Measurements from ENCODE around the gene RAPSN. TPM values are rescaled to one million over a fixed set of nuclear protein-coding genes. Genes with fewer than 3 reads are reported as not detected.

RAPSN gene
- total and polyA plus RNA-seq, 2 donors (not counting 3 experiments of a cell fraction or from before 2014, with no cell fraction given) = 0.18 to 1.6 TPM

DNA sequence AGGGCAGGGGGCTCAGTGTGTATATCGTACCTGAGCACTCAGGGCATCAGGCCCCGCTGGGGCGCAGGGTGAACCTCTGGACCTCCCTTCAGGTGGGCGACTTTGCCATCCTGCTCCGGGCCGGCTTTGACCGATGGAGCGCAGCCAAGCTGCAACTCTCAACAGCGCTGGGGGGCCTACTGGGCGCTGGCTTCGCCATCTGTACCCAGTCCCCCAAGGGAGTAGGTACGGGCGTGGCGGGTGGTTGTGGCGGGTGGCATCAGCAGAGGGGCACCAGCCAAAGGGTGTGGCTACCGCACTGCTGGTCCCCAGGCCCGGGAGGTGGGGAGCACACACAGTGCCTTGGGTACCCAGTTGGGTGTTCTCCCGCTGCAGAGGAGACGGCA, 34.3 kb downstream of the RAPSN start:
- Histone ChIP-seq H3K9me3 (replicated peaks; ENCODE audit: control insufficient read depth, insufficient read depth, low read length) (no peaks in the 10 kb centered on the region), H3K9ac (replicated peaks; ENCODE audit: extremely low read depth, insufficient read depth, low read length) (no peak overlapping the region), H3K4me2 (ENCODE audit: insufficient read depth, low read length) (no peak overlapping the region), H2AFZ (ENCODE audit: low read depth, low read length) (no peak overlapping the region), H3K9me1 (replicated peaks; ENCODE audit: control insufficient read depth, extremely low read depth, insufficient read depth, low read length) (no peaks in the 10 kb centered on the region), H3K4me1 (ENCODE audit: control insufficient read depth, extremely low read depth, insufficient read depth, low read length) (peaks cover 29% of the 10 kb centered on the region), H3K4me3 (replicated peaks in 1 of 3; ENCODE audit: insufficient read depth in 1 of 3, low read depth in 1 of 3, low read length in 3 of 3) (no peak overlapping the region), H4K20me1 (replicated peaks; ENCODE audit: control insufficient read depth, extremely low read depth, insufficient read depth, low read length) (no peaks in the 10 kb centered on the region), H3K36me3 (ENCODE audit: control insufficient read depth in 2 of 2, extremely low read depth in 1 of 2, insufficient read depth in 2 of 2, low read length in 2 of 2) (peaks cover 12 to 51% of the 10 kb centered on the region in 2 experiments), H3K79me2 (ENCODE audit: control insufficient read depth, insufficient read depth, low read length) (peaks cover 16% of the 10 kb centered on the region), H3K27me3 (ENCODE audit: control insufficient read depth in 2 of 2, insufficient read depth in 2 of 2, low read length in 2 of 2) (no peaks in the 10 kb centered on the region), H3K27ac (ENCODE audit: insufficient read depth, low read depth, low read length) (no peak overlapping the region)
- FAIRE-seq = no peak
- DNase-seq (ENCODE audit: low read depth, low spot score) = no peak
- dilution Hi-C loops (cut with MboI; ENCODE audit: extremely low pct_ligation_motif_present, low sequenced_read_pairs) = no loop called here
- no TSS peak for BruUV-seq (replicated peaks)
- CTCF ChIA-PET = no interaction called here
- intact Hi-C loops (cut with micrococcal nuclease) = loop anchor here (10.0 kb wide), 1 partner anchor 440 kb away; no protein-coding TSS in a partner anchor
- POLR2A ChIA-PET = no interaction called here
- no peak for TF ChIP-seq GATA2 (IDR thresholded peaks at IDR 0.05; ENCODE audit: insufficient read depth, insufficient read length, low read depth, low read length)
- TF ChIP-seq POLR2A (IDR thresholded peaks at IDR 0.05; ENCODE audit: low read depth, low read length) = no peak
- no peak for TF ChIP-seq EZH2 (IDR thresholded peaks at IDR 0.05; ENCODE audit: borderline replicate concordance, low read depth, low read length, severe bottlenecking)
- no peak for TF ChIP-seq FOS (IDR thresholded peaks at IDR 0.05; ENCODE audit: borderline replicate concordance, insufficient read depth, low read length)
- TF ChIP-seq MYC (IDR thresholded peaks at IDR 0.05; ENCODE audit: low read depth, low read length) = no peak
- TF ChIP-seq JUN (IDR thresholded peaks at IDR 0.05; ENCODE audit: borderline replicate concordance, insufficient read depth, insufficient read length, low read depth) = no peak
- TF ChIP-seq POLR2AphosphoS5 (IDR thresholded peaks at IDR 0.05; ENCODE audit: insufficient read depth, low read depth, low read length) = no peak
- no peak for TF ChIP-seq MAX (IDR thresholded peaks at IDR 0.05; ENCODE audit: insufficient read depth, insufficient read length)
- TF ChIP-seq, protein P1, sequence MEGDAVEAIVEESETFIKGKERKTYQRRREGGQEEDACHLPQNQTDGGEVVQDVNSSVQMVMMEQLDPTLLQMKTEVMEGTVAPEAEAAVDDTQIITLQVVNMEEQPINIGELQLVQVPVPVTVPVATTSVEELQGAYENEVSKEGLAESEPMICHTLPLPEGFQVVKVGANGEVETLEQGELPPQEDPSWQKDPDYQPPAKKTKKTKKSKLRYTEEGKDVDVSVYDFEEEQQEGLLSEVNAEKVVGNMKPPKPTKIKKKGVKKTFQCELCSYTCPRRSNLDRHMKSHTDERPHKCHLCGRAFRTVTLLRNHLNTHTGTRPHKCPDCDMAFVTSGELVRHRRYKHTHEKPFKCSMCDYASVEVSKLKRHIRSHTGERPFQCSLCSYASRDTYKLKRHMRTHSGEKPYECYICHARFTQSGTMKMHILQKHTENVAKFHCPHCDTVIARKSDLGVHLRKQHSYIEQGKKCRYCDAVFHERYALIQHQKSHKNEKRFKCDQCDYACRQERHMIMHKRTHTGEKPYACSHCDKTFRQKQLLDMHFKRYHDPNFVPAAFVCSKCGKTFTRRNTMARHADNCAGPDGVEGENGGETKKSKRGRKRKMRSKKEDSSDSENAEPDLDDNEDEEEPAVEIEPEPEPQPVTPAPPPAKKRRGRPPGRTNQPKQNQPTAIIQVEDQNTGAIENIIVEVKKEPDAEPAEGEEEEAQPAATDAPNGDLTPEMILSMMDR (IDR thresholded peaks at IDR 0.05; ENCODE audit: extremely low read depth in 1 of 2, insufficient read depth in 1 of 2, low read depth in 1 of 2, low read length in 2 of 2) = no peak

All from endothelial cell of umbilical vein (primary cell).